HAP-1 (cell line): Measurements from ENCODE around the gene PTPRE.

Experiments
- DNase-seq, 2 experiments: peaks; one replicate each; pipeline ENCODE4 v3.0.0-alpha.2; 2016 to 2020; ENCODE audit warnings: low spot score in 2 of 2
- H3K27me3 ChIP-seq: fragments of 250-450 bp; sonication (Bioruptor Pico); 2 replicates; pipeline ENCODE4 v1.5.1; 2020; ENCODE audit warnings: low read depth, mild to moderate bottlenecking, moderate library complexity
- H3K36me3 ChIP-seq: fragments of 250-450 bp; sonication (Bioruptor Pico); replicated peaks from 2 replicates; pipeline ENCODE4 v1.5.1; 2020; ENCODE audit warnings: mild to moderate bottlenecking
- H3K4me1 ChIP-seq: fragments of 250-450 bp; sonication (Bioruptor Pico); 2 replicates; pipeline ENCODE4 v1.5.1; 2020; ENCODE audit warnings: mild to moderate bottlenecking
- H3K4me3 ChIP-seq: fragments of 250-450 bp; sonication (Bioruptor Pico); 2 replicates; pipeline ENCODE4 v1.5.1; 2020; ENCODE audit warnings: mild to moderate bottlenecking, moderate library complexity
- H3K9me3 ChIP-seq: fragments of 250-450 bp; sonication (Bioruptor Pico); 2 replicates; pipeline ENCODE4 v1.5.1; 2020; ENCODE audit warnings: mild to moderate bottlenecking, moderate library complexity
- in situ Hi-C: fragments of 300-500 bp; cut with MboI; formaldehyde crosslinking; loops from 3 replicates; pipeline ENCODE4 v1.14.3; 2020; ENCODE audit warnings: low sequenced_read_pairs, inconsistent platforms, mixed read lengths

The PTPRE gene

GRCh38 chr10:127949831-127950230, 42.9 kb downstream of the PTPRE start:
- Histone ChIP-seq H3K4me1 (no peaks in the 10 kb centered on the region), H3K27me3 (no peaks in the 10 kb centered on the region), H3K36me3 (no peaks in the 10 kb centered on the region), H3K9me3 (no peaks in the 10 kb centered on the region), H3K4me3 (no peak overlapping the region)
- in situ Hi-C loops: no loop called here
- no peak for DNase-seq

- Histone ChIP-seq H3K36me3 (no peaks in the 10 kb centered on the region), H3K4me1 (no peaks in the 10 kb centered on the region), H3K4me3 (no peak overlapping the region), H3K9me3 (peaks cover 2% of the 10 kb centered on the region; the same call in 1 of the 2 replicates), H3K27me3 (no peaks in the 10 kb centered on the region)
- DNase-seq: no peak
- in situ Hi-C loops: no loop called here
These were observed 45.1 kb downstream of the PTPRE start for GRCh38 chr10:127951861-127952574.

GRCh38 chr10:127952575-127952869, 45.6 kb downstream of the PTPRE start:
- DNase-seq: no peak
- no peak overlapping the region for H3K4me3 ChIP-seq
- in situ Hi-C loops: no loop called here

GRCh38 chr10:127952918-127953317, 46.0 kb downstream of the PTPRE start:
- DNase-seq: no peak
- no peaks in the 10 kb centered on the region for H3K36me3 ChIP-seq
- H3K4me1 ChIP-seq: no peaks in the 10 kb centered on the region
- no peak overlapping the region for H3K4me3 ChIP-seq
- peaks cover 2% of the 10 kb centered on the region; the same call in 1 of the 2 replicates for H3K9me3 ChIP-seq
- no peaks in the 10 kb centered on the region for H3K27me3 ChIP-seq
- in situ Hi-C loops: no loop called here

More at GRCh38 chr10:127952575-127952869, 45.6 kb downstream of the PTPRE start:
- Histone ChIP-seq H3K27me3 (no peaks in the 10 kb centered on the region), H3K9me3 (peaks cover 2% of the 10 kb centered on the region; the same call in 1 of the 2 replicates), H3K4me1 (no peaks in the 10 kb centered on the region), H3K36me3 (no peaks in the 10 kb centered on the region)

- Histone ChIP-seq H3K4me1 (no peaks in the 10 kb centered on the region), H3K4me3 (no peak overlapping the region), H3K36me3 (no peaks in the 10 kb centered on the region), H3K27me3 (no peaks in the 10 kb centered on the region), H3K9me3 (peaks cover 2% of the 10 kb centered on the region; the same call in 1 of the 2 replicates)
- in situ Hi-C loops: no loop called here
- DNase-seq: no peak
These were observed 47.0 kb downstream of the PTPRE start for GRCh38 chr10:127953876-127954275.

- no peak overlapping the region for H3K4me3 ChIP-seq
- DNase-seq: no peak
- H3K27me3 ChIP-seq: no peaks in the 10 kb centered on the region
- H3K36me3 ChIP-seq: no peaks in the 10 kb centered on the region
- no peaks in the 10 kb centered on the region for H3K4me1 ChIP-seq
- peaks cover 2% of the 10 kb centered on the region; the same call in 1 of the 2 replicates for H3K9me3 ChIP-seq
- in situ Hi-C loops: no loop called here
These were observed 52.5 kb downstream of the PTPRE start for GRCh38 chr10:127959428-127959827.

GRCh38 chr10:127961071-127961470, 54.2 kb downstream of the PTPRE start:
- H3K27me3 ChIP-seq: no peaks in the 10 kb centered on the region
- H3K9me3 ChIP-seq: peaks cover 2% of the 10 kb centered on the region; the same call in 1 of the 2 replicates
- H3K36me3 ChIP-seq: no peaks in the 10 kb centered on the region
- no peak overlapping the region for H3K4me3 ChIP-seq
- H3K4me1 ChIP-seq: no peaks in the 10 kb centered on the region
- in situ Hi-C loops: no loop called here
- no peak for DNase-seq

- in situ Hi-C loops: no loop called here
- Histone ChIP-seq H3K4me3 (no peak overlapping the region), H3K4me1 (no peaks in the 10 kb centered on the region), H3K36me3 (no peaks in the 10 kb centered on the region), H3K27me3 (no peaks in the 10 kb centered on the region), H3K9me3 (no peaks in the 10 kb centered on the region)
- no peak for DNase-seq
These were observed 55.3 kb downstream of the PTPRE start for GRCh38 chr10:127962205-127962604.

GRCh38 chr10:127963136-127963535, 56.2 kb downstream of the PTPRE start:
- in situ Hi-C loops: no loop called here
- Histone ChIP-seq H3K4me3 (no peak overlapping the region), H3K4me1 (no peaks in the 10 kb centered on the region), H3K36me3 (no peaks in the 10 kb centered on the region), H3K27me3 (no peaks in the 10 kb centered on the region), H3K9me3 (no peaks in the 10 kb centered on the region)
- no peak for DNase-seq

GRCh38 chr10:127964621-127965020, 57.7 kb downstream of the PTPRE start:
- no peak for DNase-seq
- Histone ChIP-seq H3K4me1 (no peaks in the 10 kb centered on the region; the same call in 1 of the 2 replicates), H3K9me3 (no peaks in the 10 kb centered on the region), H3K36me3 (no peaks in the 10 kb centered on the region), H3K4me3 (no peak overlapping the region), H3K27me3 (no peaks in the 10 kb centered on the region)
- in situ Hi-C loops: no loop called here

GRCh38 chr10:127966875-127967274, 60.0 kb downstream of the PTPRE start:
- Histone ChIP-seq H3K27me3 (no peaks in the 10 kb centered on the region), H3K36me3 (no peaks in the 10 kb centered on the region), H3K4me3 (no peak overlapping the region), H3K9me3 (no peaks in the 10 kb centered on the region), H3K4me1 (no peaks in the 10 kb centered on the region; the same call in 1 of the 2 replicates)
- in situ Hi-C loops: no loop called here
- no peak for DNase-seq

GRCh38 chr10:127968027-127968441, 61.1 kb downstream of the PTPRE start:
- DNase-seq: no peak
- Histone ChIP-seq H3K4me3 (no peak overlapping the region), H3K36me3 (no peaks in the 10 kb centered on the region), H3K4me1 (no peaks in the 10 kb centered on the region; the same call in 1 of the 2 replicates), H3K27me3 (no peaks in the 10 kb centered on the region), H3K9me3 (no peaks in the 10 kb centered on the region)
- in situ Hi-C loops: no loop called here

GRCh38 chr10:127968659-127969058, 61.8 kb downstream of the PTPRE start:
- H3K9me3 ChIP-seq: no peaks in the 10 kb centered on the region
- peaks cover 5% of the 10 kb centered on the region for H3K4me1 ChIP-seq
- H3K27me3 ChIP-seq: no peaks in the 10 kb centered on the region
- H3K36me3 ChIP-seq: no peaks in the 10 kb centered on the region
- H3K4me3 ChIP-seq: no peak overlapping the region
- in situ Hi-C loops: no loop called here
- no peak for DNase-seq

- peaks cover 5% of the 10 kb centered on the region for H3K4me1 ChIP-seq
- H3K4me3 ChIP-seq: no peak overlapping the region
- DNase-seq: no peak
- H3K36me3 ChIP-seq: no peaks in the 10 kb centered on the region
- in situ Hi-C loops: no loop called here
- no peaks in the 10 kb centered on the region for H3K9me3 ChIP-seq
- no peaks in the 10 kb centered on the region for H3K27me3 ChIP-seq
These were observed 64.4 kb downstream of the PTPRE start for GRCh38 chr10:127971101-127971946.
